Tibial nerve (tissue), 4 donors: ENCODE data around the gene GRM8.

Experiments
- EP300 ChIP-seq, 2 donors: sonication (generic); formaldehyde crosslinking; IDR thresholded peaks; one replicate each; pipeline ENCODE4 v1.6.1; 2017; ENCODE audit warnings: antibody characterized with exemption in 2 of 2, mild to moderate bottlenecking in 1 of 2
- TF ChIP-seq, protein P1 (sequence below), 5 experiments: fragments of 200-600 bp in 3 of 5; fragments of 450-650 bp in 2 of 5; sonication (generic) in 3 of 5; IDR thresholded peaks; one replicate each; pipeline ENCODE4 v1.5.1; 2016 to 2019; ENCODE audit warnings: antibody characterized with exemption in 5 of 5, mild to moderate bottlenecking in 3 of 5, moderate library complexity in 2 of 5

DNA sequence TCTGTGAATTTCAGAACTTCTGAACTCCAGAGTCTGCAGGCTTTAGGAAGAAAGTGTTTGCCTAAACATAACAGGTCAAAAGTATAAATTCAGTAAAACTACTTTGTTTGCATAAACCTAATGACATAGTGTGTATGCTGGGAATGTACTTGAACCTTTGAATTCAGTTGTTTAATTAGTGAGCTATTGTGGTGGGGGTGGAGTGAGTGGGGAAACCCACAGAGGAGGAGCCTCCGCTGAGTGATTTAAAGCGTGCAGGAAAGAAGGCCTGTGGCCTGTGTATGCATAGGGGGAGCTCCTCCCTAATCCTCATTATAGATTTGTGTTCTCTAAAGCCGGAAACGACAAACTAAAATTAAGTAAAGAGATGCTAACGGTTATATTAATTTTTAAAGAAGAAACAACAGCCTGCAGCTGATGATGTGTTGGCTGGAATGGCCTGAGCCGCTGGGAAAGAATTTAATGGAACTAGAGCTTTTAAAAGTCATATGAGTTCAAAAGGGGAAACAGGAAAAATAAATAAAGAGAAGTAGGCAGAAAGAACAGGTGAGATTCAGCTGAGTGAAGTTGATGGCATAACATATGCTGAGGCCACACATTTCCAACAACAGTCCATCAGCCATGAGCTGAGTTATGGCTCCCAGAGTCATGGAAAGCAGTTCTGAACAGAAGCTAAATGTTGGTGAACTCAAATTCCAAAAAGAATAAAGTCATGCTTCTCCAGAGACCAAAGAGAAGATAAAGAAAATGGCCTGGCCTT lies 595.0 kb downstream of the GRM8 start:
- TF ChIP-seq, protein P1, sequence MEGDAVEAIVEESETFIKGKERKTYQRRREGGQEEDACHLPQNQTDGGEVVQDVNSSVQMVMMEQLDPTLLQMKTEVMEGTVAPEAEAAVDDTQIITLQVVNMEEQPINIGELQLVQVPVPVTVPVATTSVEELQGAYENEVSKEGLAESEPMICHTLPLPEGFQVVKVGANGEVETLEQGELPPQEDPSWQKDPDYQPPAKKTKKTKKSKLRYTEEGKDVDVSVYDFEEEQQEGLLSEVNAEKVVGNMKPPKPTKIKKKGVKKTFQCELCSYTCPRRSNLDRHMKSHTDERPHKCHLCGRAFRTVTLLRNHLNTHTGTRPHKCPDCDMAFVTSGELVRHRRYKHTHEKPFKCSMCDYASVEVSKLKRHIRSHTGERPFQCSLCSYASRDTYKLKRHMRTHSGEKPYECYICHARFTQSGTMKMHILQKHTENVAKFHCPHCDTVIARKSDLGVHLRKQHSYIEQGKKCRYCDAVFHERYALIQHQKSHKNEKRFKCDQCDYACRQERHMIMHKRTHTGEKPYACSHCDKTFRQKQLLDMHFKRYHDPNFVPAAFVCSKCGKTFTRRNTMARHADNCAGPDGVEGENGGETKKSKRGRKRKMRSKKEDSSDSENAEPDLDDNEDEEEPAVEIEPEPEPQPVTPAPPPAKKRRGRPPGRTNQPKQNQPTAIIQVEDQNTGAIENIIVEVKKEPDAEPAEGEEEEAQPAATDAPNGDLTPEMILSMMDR (IDR thresholded peaks at IDR 0.05) = no peak
- TF ChIP-seq EP300 (IDR thresholded peaks at IDR 0.05) = no peak
